Lower leg skin (tissue), 3 donors: ENCODE measurements around the gene ULBP2.
"Not testable (repeated sequence)": the region's sequence is repeated elsewhere in the genome, so short reads cannot be mapped to it uniquely, and the experiment has no call there.

Source experiments
- CTCF ChIP-seq, 3 donors: fragments of 450-650 bp; IDR thresholded peaks; one replicate each; pipeline ENCODE4 v1.5.1; 2016; ENCODE audit warnings: antibody characterized with exemption in 3 of 3, mild to moderate bottlenecking in 3 of 3, moderate library complexity in 2 of 3
- POLR2A ChIP-seq, 2 donors: fragments of 450-650 bp; IDR thresholded peaks; one replicate each; pipeline ENCODE4 v1.6.1; 2016 to 2017; ENCODE audit warnings: antibody characterized with exemption in 2 of 2, mild to moderate bottlenecking in 1 of 2, moderate library complexity in 1 of 2

- not testable (repeated sequence) for TF ChIP-seq POLR2A, CTCF (IDR thresholded peaks at IDR 0.05)
Measured at GRCh38 chr6:149958124-149958523, 16.3 kb downstream of the ULBP2 start.
